Measurements from ENCODE around the gene PDLIM7. TPM values are rescaled to one million over a fixed set of nuclear protein-coding genes. Genes with fewer than 3 reads are reported as not detected.

Gene PDLIM7
- total and polyA plus RNA-seq, 2 donors (not counting 3 experiments of a cell fraction or from before 2014, with no cell fraction given): 314 to 318 TPM

GRCh38 chr5:177450667-177451424 is 46.6 kb downstream of the PDLIM7 start:
- Histone ChIP-seq H3K27me3 (ENCODE audit: control insufficient read depth in 2 of 2, insufficient read depth in 2 of 2, low read length in 2 of 2) (no peaks in the 10 kb centered on the region), H3K79me2 (ENCODE audit: control insufficient read depth, insufficient read depth, low read length) (no peaks in the 10 kb centered on the region), H3K9me3 (replicated peaks; ENCODE audit: control insufficient read depth, insufficient read depth, low read length) (no peaks in the 10 kb centered on the region), H3K4me2 (ENCODE audit: insufficient read depth, low read length) (no peak overlapping the region), H3K27ac (ENCODE audit: insufficient read depth, low read depth, low read length) (no peak overlapping the region), H3K4me3 (replicated peaks in 1 of 3; ENCODE audit: insufficient read depth in 1 of 3, low read depth in 1 of 3, low read length in 3 of 3) (no peak overlapping the region), H3K9me1 (replicated peaks; ENCODE audit: control insufficient read depth, extremely low read depth, insufficient read depth, low read length) (no peaks in the 10 kb centered on the region), H3K4me1 (ENCODE audit: control insufficient read depth, extremely low read depth, insufficient read depth, low read length) (peaks cover 36% of the 10 kb centered on the region), H2AFZ (ENCODE audit: low read depth, low read length) (no peak overlapping the region), H4K20me1 (replicated peaks; ENCODE audit: control insufficient read depth, extremely low read depth, insufficient read depth, low read length) (no peaks in the 10 kb centered on the region), H3K36me3 (ENCODE audit: control insufficient read depth in 2 of 2, extremely low read depth in 1 of 2, insufficient read depth in 2 of 2, low read length in 2 of 2) (no peaks in the 10 kb centered on the region), H3K9ac (replicated peaks; ENCODE audit: extremely low read depth, insufficient read depth, low read length) (no peak overlapping the region)
- ChIA-PET POLR2A (no interaction called here), CTCF (interaction anchor here (1.2 to 13.5 kb wide), 5 partner anchors 23 to 133 kb away, joined by 3 to 288 read pairs (median 5); partner anchors contain the start of gene PFN3)
- no peak for TF ChIP-seq POLR2A (IDR thresholded peaks at IDR 0.05; ENCODE audit: low read depth, low read length)
- no peak for TF ChIP-seq EZH2 (IDR thresholded peaks at IDR 0.05; ENCODE audit: borderline replicate concordance, low read depth, low read length, severe bottlenecking)
- no peak for TF ChIP-seq POLR2AphosphoS5 (IDR thresholded peaks at IDR 0.05; ENCODE audit: insufficient read depth, low read depth, low read length)
- TF ChIP-seq JUN (IDR thresholded peaks at IDR 0.05; ENCODE audit: borderline replicate concordance, insufficient read depth, insufficient read length, low read depth): no peak
- no peak for TF ChIP-seq MYC (IDR thresholded peaks at IDR 0.05; ENCODE audit: low read depth, low read length)
- no peak for TF ChIP-seq CTCF (IDR thresholded peaks at IDR 0.05; ENCODE audit: extremely low read depth in 1 of 2, insufficient read depth in 1 of 2, low read depth in 1 of 2, low read length in 2 of 2)
- TF ChIP-seq GATA2 (IDR thresholded peaks at IDR 0.05; ENCODE audit: insufficient read depth, insufficient read length, low read depth, low read length): no peak
- no peak for TF ChIP-seq FOS (IDR thresholded peaks at IDR 0.05; ENCODE audit: borderline replicate concordance, insufficient read depth, low read length)
- TF ChIP-seq, protein P1, sequence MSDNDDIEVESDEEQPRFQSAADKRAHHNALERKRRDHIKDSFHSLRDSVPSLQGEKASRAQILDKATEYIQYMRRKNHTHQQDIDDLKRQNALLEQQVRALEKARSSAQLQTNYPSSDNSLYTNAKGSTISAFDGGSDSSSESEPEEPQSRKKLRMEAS (IDR thresholded peaks at IDR 0.05; ENCODE audit: insufficient read depth, insufficient read length): no peak
- intact Hi-C loops (cut with micrococcal nuclease) (no loop called here), dilution Hi-C loops (cut with MboI; ENCODE audit: extremely low pct_ligation_motif_present, low sequenced_read_pairs) (no loop called here)
- DNase-seq (ENCODE audit: low read depth, low spot score) (no peak), FAIRE-seq (no peak)
- BruUV-seq (replicated peaks): no TSS peak
